H1 (cell line): ENCODE data around the gene SCP2. TPM values are rescaled to one million over a fixed set of nuclear protein-coding genes. Genes with fewer than 3 reads are reported as not detected.

ENCODE experiments used
- CTCF ChIA-PET: fragments of 300-600 bp; sonication (Branson Sonifier 250); formaldehyde crosslinking; loops from one replicate; lab custom pipeline; 2021; ENCODE audit not compliant: partially characterized antibody; lab: Charles Lee
- POLR2A ChIA-PET: fragments of 300-600 bp; sonication (Branson Sonifier 250); formaldehyde crosslinking; loops from one replicate; lab custom pipeline; 2021; ENCODE audit warnings: inconsistent platforms; ENCODE audit not compliant: partially characterized antibody; lab: Charles Lee
- DNase-seq, 2 experiments: peaks; one replicate each; pipeline versions ENCODE4 v3.0.0 to v3.0.0-alpha.2; 2010 to 2022; ENCODE audit warnings: low spot score in 2 of 2, low read depth in 1 of 2, mixed read lengths in 1 of 2
- FAIRE-seq: peaks from 2 replicates; lab custom pipeline; 2011; peaks lifted over from hg19 to GRCh38; lab: Jason Lieb, UNC
- H2AFZ ChIP-seq: 2 replicates; pipeline ENCODE4 v1.8.1; 2012; ENCODE audit warnings: low read length, inconsistent platforms
- H2AK5ac ChIP-seq: 2 replicates; pipeline ENCODE4 v1.6.1; 2013; ENCODE audit warnings: low read depth, low read length
- H2BK120ac ChIP-seq: replicated peaks from 2 replicates; pipeline ENCODE3; 2013; ENCODE audit warnings: low read depth, low read length, inconsistent platforms
- H2BK12ac ChIP-seq: 2 replicates; pipeline ENCODE4 v1.6.1; 2013; ENCODE audit warnings: low read depth, low read length
- H2BK15ac ChIP-seq: 2 replicates; pipeline ENCODE4 v1.6.1; 2013; ENCODE audit warnings: low read length
- H2BK20ac ChIP-seq: 2 replicates; pipeline ENCODE4 v1.6.1; 2013; ENCODE audit warnings: low read length
- H2BK5ac ChIP-seq: 2 replicates; pipeline ENCODE4 v1.6.1; 2013; ENCODE audit warnings: low read depth, low read length
- H3K14ac ChIP-seq: 2 replicates; pipeline ENCODE4 v1.6.1; 2013; ENCODE audit warnings: inconsistent platforms; ENCODE audit not compliant: insufficient read length
- H3K18ac ChIP-seq: 2 replicates; pipeline ENCODE4 v1.6.1; 2013; ENCODE audit warnings: low read length; ENCODE audit errors: extremely low read depth
- H3K23ac ChIP-seq: 2 replicates; pipeline ENCODE4 v1.6.1; 2013; ENCODE audit warnings: inconsistent platforms; ENCODE audit not compliant: insufficient read length
- H3K23me2 ChIP-seq: 2 replicates; pipeline ENCODE4 v1.6.1; 2013; ENCODE audit warnings: low read depth, low read length
- H3K27ac ChIP-seq: 2 replicates; pipeline ENCODE4 v1.6.1; 2011; ENCODE audit warnings: low read depth, low read length, inconsistent platforms
- H3K27me3 ChIP-seq, 4 experiments: replicated peaks in 1 of 4; 1 replicate in 1 of 4; 2 replicates in 3 of 4; pipeline versions ENCODE4 v1.6.1 to v1.8.1; 2011 to 2013; ENCODE audit warnings: low read length in 3 of 4, mild to moderate bottlenecking in 3 of 4, inconsistent platforms in 2 of 4, mixed read lengths in 2 of 4, moderate library complexity in 1 of 4; ENCODE audit not compliant: control insufficient read depth in 3 of 4, insufficient read depth in 3 of 4; ENCODE audit errors: extremely low read depth in 1 of 4
- H3K36me3 ChIP-seq, 4 experiments: 2 replicates each; pipeline versions ENCODE4 v1.6.1 to v1.8.1; 2011 to 2013; ENCODE audit warnings: mild to moderate bottlenecking in 4 of 4, low read length in 3 of 4, moderate library complexity in 2 of 4, control low read depth in 1 of 4, inconsistent platforms in 1 of 4; ENCODE audit not compliant: insufficient read depth in 4 of 4, control insufficient read depth in 2 of 4
- H3K4ac ChIP-seq: replicated peaks from 2 replicates; pipeline ENCODE3; 2013; ENCODE audit warnings: low read length, low read depth, mixed read lengths, inconsistent platforms; ENCODE audit not compliant: insufficient read length
- H3K4me1 ChIP-seq, 4 experiments: replicated peaks in 1 of 4; 1 replicate in 1 of 4; 2 replicates in 3 of 4; pipeline versions ENCODE4 v1.6.1 to v1.8.1; 2011 to 2013; ENCODE audit warnings: low read length in 3 of 4, inconsistent platforms in 2 of 4, mixed read lengths in 1 of 4; ENCODE audit not compliant: insufficient read depth in 4 of 4, control insufficient read depth in 3 of 4
- H3K4me2 ChIP-seq, 2 experiments: 2 replicates each; pipeline versions ENCODE4 v1.6.1 to v1.8.1; 2011 to 2013; ENCODE audit warnings: low read depth in 2 of 2, low read length in 2 of 2, control low read depth in 1 of 2, inconsistent platforms in 1 of 2, mild to moderate bottlenecking in 1 of 2; ENCODE audit not compliant: insufficient read depth in 1 of 2
- H3K4me3 ChIP-seq, 4 experiments: fragments of 200-600, 300-600 bp in 1 of 4; sonication (generic), shearing (Covaris generic), sonication (Bioruptor Twin) in 1 of 4; 2 replicates each; pipeline versions ENCODE4 v1.5.1 to v1.8.1; 2011 to 2016; ENCODE audit warnings: low read length in 4 of 4, low read depth in 3 of 4, control low read depth in 2 of 4, inconsistent platforms in 2 of 4, mild to moderate bottlenecking in 2 of 4, mixed read lengths in 1 of 4, moderate library complexity in 1 of 4; ENCODE audit not compliant: insufficient read depth in 2 of 4; ENCODE audit errors: extremely low read depth in 1 of 4
- H3K56ac ChIP-seq: replicated peaks from 2 replicates; pipeline ENCODE3; 2013; ENCODE audit warnings: low read depth, mild to moderate bottlenecking, mixed read lengths, low read length, inconsistent platforms; ENCODE audit not compliant: insufficient read length
- H3K79me1 ChIP-seq: 2 replicates; pipeline ENCODE4 v1.6.1; 2013; ENCODE audit warnings: low read depth, low read length, control low read depth
- H3K79me2 ChIP-seq, 2 experiments: 2 replicates each; pipeline versions ENCODE4 v1.6.1 to v1.8.1; 2012 to 2013; ENCODE audit warnings: low read length in 2 of 2, mild to moderate bottlenecking in 2 of 2, inconsistent platforms in 1 of 2; ENCODE audit not compliant: insufficient read depth in 2 of 2, control insufficient read depth in 1 of 2
- H3K9ac ChIP-seq, 4 experiments: replicated peaks in 1 of 4; 1 replicate in 1 of 4; 2 replicates in 3 of 4; pipeline versions ENCODE4 v1.6.1 to v1.8.1; 2011 to 2013; ENCODE audit warnings: low read depth in 3 of 4, low read length in 3 of 4, control low read depth in 2 of 4, mild to moderate bottlenecking in 2 of 4, moderate library complexity in 2 of 4, inconsistent platforms in 1 of 4; ENCODE audit errors: extremely low read depth in 1 of 4
- H3K9me3 ChIP-seq, 2 experiments: 2 replicates each; pipeline versions ENCODE4 v1.6.1 to v1.8.1; 2012 to 2013; ENCODE audit warnings: mild to moderate bottlenecking in 2 of 2, moderate library complexity in 2 of 2, control low read depth in 1 of 2, inconsistent platforms in 1 of 2, low read depth in 1 of 2, low read length in 1 of 2, mixed read lengths in 1 of 2; ENCODE audit not compliant: insufficient read depth in 2 of 2
- H4K20me1 ChIP-seq, 2 experiments: replicated peaks in 1 of 2; 2 replicates each; pipeline versions ENCODE3 to v1.8.1; 2011 to 2013; ENCODE audit warnings: inconsistent platforms in 2 of 2, low read length in 2 of 2, mild to moderate bottlenecking in 1 of 2; ENCODE audit not compliant: insufficient read depth in 2 of 2, control insufficient read depth in 1 of 2
- H4K5ac ChIP-seq: 2 replicates; pipeline ENCODE4 v1.6.1; 2013; ENCODE audit warnings: low read length, low read depth, mixed read lengths, inconsistent platforms; ENCODE audit not compliant: insufficient read length
- H4K8ac ChIP-seq: 2 replicates; pipeline ENCODE4 v1.8.0; 2013; ENCODE audit warnings: mild to moderate bottlenecking, moderate library complexity, low read length, inconsistent platforms; ENCODE audit not compliant: insufficient read depth; ENCODE audit errors: extremely low read depth
- H4K91ac ChIP-seq: replicated peaks from 2 replicates; pipeline ENCODE3; 2013; ENCODE audit warnings: low read length, mixed read lengths, inconsistent platforms; ENCODE audit not compliant: insufficient read length
- GABPA ChIP-seq: IDR thresholded peaks from 2 replicates; pipeline ENCODE4 v1.6.1; 2011; ENCODE audit warnings: mild to moderate bottlenecking, low read length, moderate library complexity, borderline replicate concordance; ENCODE audit not compliant: insufficient read depth
- JUN ChIP-seq: IDR thresholded peaks from 2 replicates; pipeline ENCODE4 v1.6.1; 2011; ENCODE audit warnings: low read depth, mild to moderate bottlenecking, improper control_type of control experiment, low read length
- POLR2A ChIP-seq, 2 experiments: IDR thresholded peaks; 1 replicate in 1 of 2; 2 replicates in 1 of 2; pipeline ENCODE4 v1.6.1; 2011; ENCODE audit warnings: low read depth in 2 of 2, low read length in 2 of 2, mild to moderate bottlenecking in 2 of 2; ENCODE audit errors: control extremely low read depth in 1 of 2
- WGBS, 2 experiments: shearing (Covaris generic) in 1 of 2; methylation state at CpG; one replicate each; pipeline versions ENCODE4 v1.1.6 to v1.1.7; 2013 to 2015; ENCODE audit warnings: low lambda C conversion rate in 2 of 2, mixed read lengths in 2 of 2, inconsistent platforms in 1 of 2, low coverage in 1 of 2, missing lambda C conversion rate in 1 of 2; ENCODE audit not compliant: insufficient replicate concordance in 2 of 2, insufficient coverage in 1 of 2, insufficient read length in 1 of 2; ENCODE audit errors: extremely low coverage in 1 of 2, missing lambda C conversion rate in 1 of 2; 5-methylcytosine and 5-hydroxymethylcytosine counted together
- polyA plus RNA-seq, 7 experiments: library from polyadenylated mRNA; depleted of rRNA in 3 of 7; stranded (reverse) in 5 of 7; unstranded in 2 of 7; fragments of >200 nt in 5 of 7; fragments of 200-250 nt in 2 of 7; gene quantifications; 1 replicate in 5 of 7; 2 replicates in 1 of 7; 4 replicates in 1 of 7; pipeline versions ENCODE4 v1.2.1 to v1.2.3, GENCODE V29; 2011 to 2013; ENCODE audit warnings: missing spikeins in 2 of 7, mixed read lengths in 2 of 7
- total RNA-seq: library from RNA; stranded (reverse); fragmentation: NEBNext Ultra II Directional; extraction: Animal tissue kit (Norgen Biotek cat#: 25700); gene quantifications from 2 replicates; pipeline ENCODE4 v1.2.1, GENCODE V29; 2021
- TF ChIP-seq, protein P1 (sequence below): IDR thresholded peaks from 2 replicates; pipeline ENCODE4 v1.6.1; 2012; ENCODE audit warnings: inconsistent platforms

The SCP2 gene
- total and polyA plus RNA-seq, 2 of the 8 experiments (the other 6 are each of a cell fraction or from before 2014, with no cell fraction given): 20.9 to 54.3 TPM

DNA sequence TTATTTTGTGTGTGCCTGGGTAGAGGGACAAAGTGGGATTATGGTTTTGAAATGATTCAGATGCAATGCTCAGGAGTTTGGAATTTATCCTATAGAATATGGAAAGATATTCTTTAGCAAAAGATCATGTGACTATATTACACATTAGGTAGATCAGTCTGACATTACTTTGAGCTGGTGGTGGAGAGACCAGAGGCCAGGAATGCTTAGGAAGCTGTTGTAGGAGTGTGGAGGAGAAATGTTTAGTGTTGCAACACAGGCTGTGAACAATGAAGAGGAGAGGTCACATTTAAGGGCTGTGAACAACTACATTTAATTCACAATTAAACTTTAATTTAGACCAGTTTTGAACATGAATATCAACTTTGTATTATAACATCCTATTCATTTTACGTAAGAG is 89.6 kb downstream of the SCP2 start:
- no peak for DNase-seq
- H4K20me1 ChIP-seq: no peaks in the 10 kb centered on the region
- H3K23ac ChIP-seq: no peak overlapping the region
- H3K79me1 ChIP-seq: no peaks in the 10 kb centered on the region
- H4K91ac ChIP-seq: no peak overlapping the region
- H3K4me2 ChIP-seq: no peak overlapping the region
- WGBS, 2 experiments: 95% methylated on average over 1 of the region's 1 CpG; no CpG with 5 or more reads in 1 of the 2 experiments
- H3K9me3 ChIP-seq: no peaks in the 10 kb centered on the region
- no peaks in the 10 kb centered on the region; a peak in 1 of 7 replicates for H3K4me1 ChIP-seq
- no peak overlapping the region for H2AK5ac ChIP-seq
- no peak for FAIRE-seq
- no peak overlapping the region for H4K8ac ChIP-seq
- peaks cover 3% of the 10 kb centered on the region; the same call in 1 of the 2 replicates for H3K23me2 ChIP-seq
- no peaks in the 10 kb centered on the region for H3K36me3 ChIP-seq
- no peak overlapping the region for H2BK20ac ChIP-seq
- no peak overlapping the region for H2BK5ac ChIP-seq
- no peaks in the 10 kb centered on the region for H3K27me3 ChIP-seq
- H3K56ac ChIP-seq: no peak overlapping the region
- POLR2A ChIA-PET: no interaction called here
- CTCF ChIA-PET: no interaction called here
- no peak overlapping the region for H3K27ac ChIP-seq
- no peak overlapping the region for H3K18ac ChIP-seq
- no peak overlapping the region for H3K14ac ChIP-seq
- H2BK15ac ChIP-seq: no peak overlapping the region
- no peak overlapping the region for H2AFZ ChIP-seq
- peaks cover 0 to 9% of the 10 kb centered on the region in 2 experiments; a peak in 1 of 4 replicates for H3K79me2 ChIP-seq
- no peak overlapping the region for H2BK12ac ChIP-seq
- H3K4me3 ChIP-seq: no peak overlapping the region
- H3K4ac ChIP-seq: no peak overlapping the region
- no peak overlapping the region for H4K5ac ChIP-seq
- no peak overlapping the region for H2BK120ac ChIP-seq
- no peak overlapping the region for H3K9ac ChIP-seq
- TF ChIP-seq, protein P1, sequence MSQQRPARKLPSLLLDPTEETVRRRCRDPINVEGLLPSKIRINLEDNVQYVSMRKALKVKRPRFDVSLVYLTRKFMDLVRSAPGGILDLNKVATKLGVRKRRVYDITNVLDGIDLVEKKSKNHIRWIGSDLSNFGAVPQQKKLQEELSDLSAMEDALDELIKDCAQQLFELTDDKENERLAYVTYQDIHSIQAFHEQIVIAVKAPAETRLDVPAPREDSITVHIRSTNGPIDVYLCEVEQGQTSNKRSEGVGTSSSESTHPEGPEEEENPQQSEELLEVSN: no peak
- TF ChIP-seq JUN (no peak), POLR2A (IDR thresholded peaks at IDR 0.05; ENCODE audit: control extremely low read depth in 1 of 2, low read depth in 2 of 2, low read length in 2 of 2) (no peak), GABPA (no peak)
